ENCODE data around the gene CASZ1.

DNA sequence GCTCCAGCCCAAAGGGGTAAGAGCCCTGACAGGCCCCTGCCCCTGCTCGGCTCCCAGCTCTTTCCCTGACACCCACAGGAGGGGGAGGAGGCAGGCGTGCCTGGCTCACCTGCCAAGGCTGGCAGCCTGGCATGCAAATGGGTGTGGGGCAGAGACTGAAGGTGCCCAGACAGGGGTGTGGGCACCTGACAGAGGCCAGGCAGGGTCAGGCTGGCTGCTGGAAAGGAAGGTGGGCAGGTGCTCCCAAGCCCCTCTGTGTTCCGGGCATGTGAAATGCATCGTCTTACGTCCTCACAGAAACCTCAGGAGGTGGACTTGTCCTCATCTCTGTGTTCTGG is 19.4 kb upstream of the CASZ1 start:
- TF ChIP-seq CTCF (IDR thresholded peaks at IDR 0.05; ENCODE audit: insufficient read depth, low read depth, low read length) (no peak), EZH2 (IDR thresholded peaks at IDR 0.05; ENCODE audit: insufficient read depth, low read length) (no peak)
